Measurements from ENCODE around the gene TTLL13. TPM values are rescaled to one million over a fixed set of nuclear protein-coding genes. Genes with fewer than 3 reads are reported as not detected.
A peak's percentile ranks its signal among the peaks of the same experiment; 100 is the strongest.

TTLL13 gene
- total and polyA plus RNA-seq, 2 of the 4 experiments (the other 2 are of a cell fraction): 0.10 TPM; not detected in 1

DNA sequence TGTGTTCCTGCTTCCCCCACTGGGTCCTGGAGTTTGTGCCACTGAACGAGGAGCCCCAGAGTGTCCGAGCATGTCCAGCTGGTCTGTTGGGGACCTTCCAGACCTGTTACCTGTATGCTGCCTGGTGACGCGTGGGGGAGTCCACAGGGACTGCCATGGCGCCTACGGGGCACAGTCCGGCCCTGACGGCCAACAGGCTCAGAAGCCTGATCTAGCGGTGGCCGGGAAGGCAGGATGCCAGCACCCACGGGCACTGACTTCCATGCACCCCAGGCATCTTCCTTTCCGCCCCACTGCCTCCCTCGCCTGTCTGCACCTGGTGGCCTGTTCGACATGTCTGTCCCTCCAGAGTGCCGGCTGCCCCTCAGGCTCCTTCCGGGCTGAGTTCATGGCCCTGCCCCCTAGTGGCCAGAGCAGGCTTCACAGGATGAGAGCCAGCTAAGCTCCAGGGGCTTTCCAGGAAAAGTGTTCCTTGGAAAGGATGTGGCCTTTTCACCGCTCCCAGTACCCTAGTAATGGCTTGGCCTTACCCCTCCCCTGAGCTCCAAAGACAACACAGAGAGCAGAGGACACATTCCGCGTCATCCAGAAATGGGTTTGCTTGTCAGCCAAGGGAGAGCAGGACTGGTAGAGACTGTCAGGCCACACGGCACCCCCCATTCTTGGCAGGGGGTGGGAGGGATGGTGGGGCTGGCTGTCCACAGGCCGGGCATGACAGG, 51.8 kb downstream of the TTLL13 start:
- ChIA-PET POLR2A (ENCODE audit: unreplicated experiment) (no interaction called here), CTCF (no interaction called here)
- peak; percentile 61 for ATAC-seq (ENCODE audit: low read depth)
- no peak overlapping the region for H2BK5ac ChIP-seq (ENCODE audit: low read depth, low read length, poor library complexity, severe bottlenecking)
- no TSS peak for BruUV-seq (replicated peaks)
- no peaks in the 10 kb centered on the region for H3K36me3 ChIP-seq (ENCODE audit: control insufficient read depth, insufficient read depth, low read length)
- no peaks in the 10 kb centered on the region for H4K20me1 ChIP-seq (ENCODE audit: insufficient read depth, low read length)
- H3K18ac ChIP-seq (ENCODE audit: low read depth, low read length): no peak overlapping the region
- no peak overlapping the region for H2BK120ac ChIP-seq (ENCODE audit: low read depth, low read length)
- WGBS, 2 experiments (ENCODE audit: extremely low coverage in 2 of 2, insufficient read length in 1 of 2): 69% methylated on average over 13 of the region's 21 CpGs; no CpG with 5 or more reads in 1 of the 2 experiments
- no peak overlapping the region for H4K91ac ChIP-seq (ENCODE audit: insufficient read depth, low read depth, low read length)
- no peak overlapping the region for H2BK15ac ChIP-seq (ENCODE audit: low read depth, low read length)
- intact Hi-C loops (cut with micrococcal nuclease): no loop called here
- H3K23ac ChIP-seq (ENCODE audit: low read depth, low read length): no peak overlapping the region
- peak; percentile 25 for DNase-seq
- no peaks in the 10 kb centered on the region for H3K9me1 ChIP-seq (ENCODE audit: insufficient read depth, low read length)
- H3K4me1 ChIP-seq (ENCODE audit: control insufficient read depth, insufficient read depth, low read length): no peaks in the 10 kb centered on the region
- no peaks in the 10 kb centered on the region for H3K79me1 ChIP-seq (ENCODE audit: low read depth in 1 of 2, low read length in 2 of 2)
- H3K56ac ChIP-seq (ENCODE audit: extremely low read depth, insufficient read depth, low read length): no peak overlapping the region
- TF ChIP-seq RCOR1 (IDR thresholded peaks at IDR 0.05; ENCODE audit: insufficient replicate concordance, low read length) (no peak), RAD21 (IDR thresholded peaks at IDR 0.05; ENCODE audit: low read length) (peak; percentile 32; the same call in 1 of the 2 replicates), CEBPB (IDR thresholded peaks at IDR 0.05; ENCODE audit: low read depth, low read length) (no peak), SMC3 (IDR thresholded peaks at IDR 0.05; ENCODE audit: low read depth, low read length) (peak; percentile 13; the same call in 1 of the 2 replicates), MAFK (IDR thresholded peaks at IDR 0.05; ENCODE audit: low read depth, low read length) (no peak), CTCF (conservative IDR thresholded peaks at IDR 0.05; ENCODE audit: low read depth, low read length) (peak; percentile 58), POLR2A (IDR thresholded peaks at IDR 0.05; ENCODE audit: low read depth, low read length) (no peak), BHLHE40 (IDR thresholded peaks at IDR 0.05; ENCODE audit: low read depth, low read length) (no peak), MAZ (IDR thresholded peaks at IDR 0.05; ENCODE audit: borderline replicate concordance, low read depth, low read length) (no peak), RFX5 (IDR thresholded peaks at IDR 0.05; ENCODE audit: low read depth, low read length) (no peak), NFE2L2 (IDR thresholded peaks at IDR 0.05; ENCODE audit: low read depth, low read length) (no peak), CHD1 (IDR thresholded peaks at IDR 0.05; ENCODE audit: low read depth, low read length) (no peak)
- TF ChIP-seq, protein P1, sequence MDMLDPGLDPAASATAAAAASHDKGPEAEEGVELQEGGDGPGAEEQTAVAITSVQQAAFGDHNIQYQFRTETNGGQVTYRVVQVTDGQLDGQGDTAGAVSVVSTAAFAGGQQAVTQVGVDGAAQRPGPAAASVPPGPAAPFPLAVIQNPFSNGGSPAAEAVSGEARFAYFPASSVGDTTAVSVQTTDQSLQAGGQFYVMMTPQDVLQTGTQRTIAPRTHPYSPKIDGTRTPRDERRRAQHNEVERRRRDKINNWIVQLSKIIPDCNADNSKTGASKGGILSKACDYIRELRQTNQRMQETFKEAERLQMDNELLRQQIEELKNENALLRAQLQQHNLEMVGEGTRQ (IDR thresholded peaks at IDR 0.05; ENCODE audit: low read depth, low read length): no peak
- TF ChIP-seq, protein P2, sequence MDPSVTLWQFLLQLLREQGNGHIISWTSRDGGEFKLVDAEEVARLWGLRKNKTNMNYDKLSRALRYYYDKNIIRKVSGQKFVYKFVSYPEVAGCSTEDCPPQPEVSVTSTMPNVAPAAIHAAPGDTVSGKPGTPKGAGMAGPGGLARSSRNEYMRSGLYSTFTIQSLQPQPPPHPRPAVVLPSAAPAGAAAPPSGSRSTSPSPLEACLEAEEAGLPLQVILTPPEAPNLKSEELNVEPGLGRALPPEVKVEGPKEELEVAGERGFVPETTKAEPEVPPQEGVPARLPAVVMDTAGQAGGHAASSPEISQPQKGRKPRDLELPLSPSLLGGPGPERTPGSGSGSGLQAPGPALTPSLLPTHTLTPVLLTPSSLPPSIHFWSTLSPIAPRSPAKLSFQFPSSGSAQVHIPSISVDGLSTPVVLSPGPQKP (IDR thresholded peaks at IDR 0.05; ENCODE audit: borderline replicate concordance, low read depth, low read length): no peak
- no peak overlapping the region for H3K4me3 ChIP-seq (ENCODE audit: insufficient read depth, low read depth, low read length)
- no peak overlapping the region for H2BK20ac ChIP-seq (ENCODE audit: low read depth, low read length)
- H3K9ac ChIP-seq (ENCODE audit: low read depth, low read length): no peak overlapping the region
- peak overlapping the region in 1 of 2 experiments; percentile 37; a peak in 2 of 4 replicates for H4K8ac ChIP-seq (ENCODE audit: low read depth in 2 of 2, low read length in 2 of 2)
- no peaks in the 10 kb centered on the region for H3K27me3 ChIP-seq (ENCODE audit: control insufficient read depth, insufficient read depth, low read length)
- dilution Hi-C loops (cut with HindIII; ENCODE audit: low sequenced_read_pairs, unreplicated experiment): no loop called here
- no peak overlapping the region for H3K4ac ChIP-seq (ENCODE audit: low read depth, low read length)
- H2AK5ac ChIP-seq (ENCODE audit: low read depth, low read length): no peak overlapping the region
- no peak overlapping the region for H4K5ac ChIP-seq (ENCODE audit: low read depth, low read length)
- H3K27ac ChIP-seq (ENCODE audit: insufficient read depth, low read length): no peak overlapping the region
- H2AK9ac ChIP-seq (replicated peaks; ENCODE audit: low read depth, low read length, poor library complexity): no peak overlapping the region
- no peak overlapping the region for H3K4me2 ChIP-seq (ENCODE audit: low read depth, low read length)
- peak overlapping the region; percentile 77 for H2AFZ ChIP-seq (replicated peaks; ENCODE audit: low read length, poor library complexity)
- no peaks in the 10 kb centered on the region for H3K9me3 ChIP-seq (ENCODE audit: control insufficient read depth, insufficient read depth, low read length)
- in situ Hi-C loops (cut with MboI; ENCODE audit: low sequenced_read_pairs): loop anchor here (25.0 kb wide), 1 partner anchor 586 kb away; the partner anchor contains the start of gene FES
- no peak overlapping the region for H3K14ac ChIP-seq (replicated peaks; ENCODE audit: low read depth, low read length)

Measured in IMR-90 (cell line).